Activated CD8-positive, alpha-beta T cell treated with anti-CD3 and anti-CD28 coated beads for 36 hours (primary cell): ENCODE measurements around the gene DTX3. TPM values are rescaled to one million over a fixed set of nuclear protein-coding genes. Genes with fewer than 3 reads are reported as not detected.

Experiments
- ATAC-seq: fragments of 200-7000 bp; cut with Tn5 transposase; one replicate; pipeline ENCODE4 v1.10.0; 2021; ENCODE audit warnings: mild to moderate bottlenecking, moderate library complexity
- CTCF ChIA-PET: fragments of 350-600 bp; sonication (Branson Sonifier 250); formaldehyde crosslinking; loops from one replicate; lab custom pipeline; 2021; ENCODE audit warnings: antibody characterized with exemption; lab: Charles Lee
- POLR2A ChIA-PET: fragments of 350-600 bp; sonication (Branson Sonifier 250); formaldehyde crosslinking; loops from one replicate; lab custom pipeline; 2021; ENCODE audit warnings: antibody characterized with exemption; lab: Charles Lee
- DNase-seq: peaks from one replicate; pipeline ENCODE4 v3.0.0-alpha.2; 2020
- H3K27ac Mint-ChIP-seq: one replicate; pipeline ENCODE4 v1.8.0; 2021; ENCODE audit warnings: mild to moderate bottlenecking, mixed read lengths
- H3K27me3 Mint-ChIP-seq: one replicate; pipeline ENCODE4 v1.8.0; 2021; ENCODE audit warnings: mixed read lengths
- H3K36me3 Mint-ChIP-seq: one replicate; pipeline ENCODE4 v1.8.0; 2021; ENCODE audit warnings: low read depth, mixed read lengths
- H3K4me1 Mint-ChIP-seq: one replicate; pipeline ENCODE4 v1.8.0; 2021; ENCODE audit warnings: low read depth, mixed read lengths
- H3K4me3 Mint-ChIP-seq: one replicate; pipeline ENCODE4 v1.8.0; 2021; ENCODE audit warnings: mild to moderate bottlenecking, moderate library complexity, mixed read lengths
- H3K9me3 Mint-ChIP-seq: one replicate; pipeline ENCODE4 v1.8.0; 2021; ENCODE audit warnings: mixed read lengths
- intact Hi-C: fragments of 100-400 bp; cut with micrococcal nuclease; formaldehyde crosslinking; loops from one replicate; pipeline ENCODE4 v1.10.0; 2022
- total RNA-seq, 2 experiments: library from RNA; stranded (reverse); gene quantifications; one replicate each; pipeline ENCODE4 v1.2.3, GENCODE V29; 2021
- TF ChIP-seq, protein P1 (sequence below): fragments of 200-600 bp; IDR thresholded peaks from one replicate; pipeline ENCODE4 v1.8.0; 2022; ENCODE audit warnings: antibody characterized with exemption, mild to moderate bottlenecking

Gene DTX3
- total RNA-seq, 2 experiments from 2014 or later = 13.7 to 15.1 TPM

- H3K27ac Mint-ChIP-seq = no peak overlapping the region
- no peaks in the 10 kb centered on the region for H3K9me3 Mint-ChIP-seq
- ATAC-seq (no peak), DNase-seq (no peak)
- POLR2A ChIA-PET = no interaction called here
- intact Hi-C loops = no loop called here
- no peak overlapping the region for H3K4me3 Mint-ChIP-seq
- CTCF ChIA-PET = no interaction called here
- H3K27me3 Mint-ChIP-seq = no peaks in the 10 kb centered on the region
- no peaks in the 10 kb centered on the region for H3K36me3 Mint-ChIP-seq
- H3K4me1 Mint-ChIP-seq = no peaks in the 10 kb centered on the region
- TF ChIP-seq, protein P1, sequence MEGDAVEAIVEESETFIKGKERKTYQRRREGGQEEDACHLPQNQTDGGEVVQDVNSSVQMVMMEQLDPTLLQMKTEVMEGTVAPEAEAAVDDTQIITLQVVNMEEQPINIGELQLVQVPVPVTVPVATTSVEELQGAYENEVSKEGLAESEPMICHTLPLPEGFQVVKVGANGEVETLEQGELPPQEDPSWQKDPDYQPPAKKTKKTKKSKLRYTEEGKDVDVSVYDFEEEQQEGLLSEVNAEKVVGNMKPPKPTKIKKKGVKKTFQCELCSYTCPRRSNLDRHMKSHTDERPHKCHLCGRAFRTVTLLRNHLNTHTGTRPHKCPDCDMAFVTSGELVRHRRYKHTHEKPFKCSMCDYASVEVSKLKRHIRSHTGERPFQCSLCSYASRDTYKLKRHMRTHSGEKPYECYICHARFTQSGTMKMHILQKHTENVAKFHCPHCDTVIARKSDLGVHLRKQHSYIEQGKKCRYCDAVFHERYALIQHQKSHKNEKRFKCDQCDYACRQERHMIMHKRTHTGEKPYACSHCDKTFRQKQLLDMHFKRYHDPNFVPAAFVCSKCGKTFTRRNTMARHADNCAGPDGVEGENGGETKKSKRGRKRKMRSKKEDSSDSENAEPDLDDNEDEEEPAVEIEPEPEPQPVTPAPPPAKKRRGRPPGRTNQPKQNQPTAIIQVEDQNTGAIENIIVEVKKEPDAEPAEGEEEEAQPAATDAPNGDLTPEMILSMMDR = no peak
These were observed 26.5 kb upstream of the DTX3 start for GRCh38 chr12:57577981-57578758.

- CTCF ChIA-PET = no interaction called here
- TF ChIP-seq, protein P1 = no peak
- Mint-ChIP-seq H3K4me3 (no peak overlapping the region), H3K27ac (no peak overlapping the region), H3K9me3 (no peaks in the 10 kb centered on the region), H3K4me1 (no peaks in the 10 kb centered on the region), H3K27me3 (no peaks in the 10 kb centered on the region), H3K36me3 (no peaks in the 10 kb centered on the region)
- ATAC-seq (no peak), DNase-seq (no peak)
- POLR2A ChIA-PET = no interaction called here
- intact Hi-C loops = no loop called here
These were observed 25.6 kb upstream of the DTX3 start for GRCh38 chr12:57579011-57579410.

GRCh38 chr12:57579677-57580465 is 24.8 kb upstream of the DTX3 start:
- Mint-ChIP-seq H3K4me3 (no peak overlapping the region), H3K4me1 (no peaks in the 10 kb centered on the region), H3K9me3 (no peaks in the 10 kb centered on the region), H3K27ac (no peak overlapping the region), H3K36me3 (no peaks in the 10 kb centered on the region), H3K27me3 (no peaks in the 10 kb centered on the region)
- ATAC-seq (no peak), DNase-seq (no peak)
- POLR2A ChIA-PET = interaction anchor here (1.3 kb wide), 2 partner anchors 41 to 47 kb away, joined by 3 to 4 read pairs; no protein-coding TSS in a partner anchor
- TF ChIP-seq, protein P1 = no peak
- intact Hi-C loops = loop anchor here (5.0 kb wide), 1 partner anchor 112 kb away; the partner anchor contains the start of gene OS9
- CTCF ChIA-PET = interaction anchor here (1.4 to 7.0 kb wide), 5 partner anchors 16 to 162 kb away, joined by 3 to 124 read pairs (median 8); partner anchors contain the start of genes ARHGEF25 and B4GALNT1

- intact Hi-C loops = loop anchor here (5.0 kb wide), 1 partner anchor 112 kb away; the partner anchor contains the start of gene OS9
- no peaks in the 10 kb centered on the region for H3K4me1 Mint-ChIP-seq
- ATAC-seq (no peak), DNase-seq (no peak)
- H3K36me3 Mint-ChIP-seq = no peaks in the 10 kb centered on the region
- no peaks in the 10 kb centered on the region for H3K9me3 Mint-ChIP-seq
- TF ChIP-seq, protein P1 = no peak
- no peak overlapping the region for H3K27ac Mint-ChIP-seq
- CTCF ChIA-PET = interaction anchor here (0.9 to 7.0 kb wide), 7 partner anchors 12 to 161 kb away, joined by 3 to 124 read pairs (median 8); partner anchors contain the start of genes ARHGEF25, B4GALNT1 and PIP4K2C
- no peaks in the 10 kb centered on the region for H3K27me3 Mint-ChIP-seq
- no peak overlapping the region for H3K4me3 Mint-ChIP-seq
- POLR2A ChIA-PET = interaction anchor here (1.3 kb wide), 2 partner anchors 40 to 46 kb away, joined by 3 to 4 read pairs; no protein-coding TSS in a partner anchor
These were observed 24.2 kb upstream of the DTX3 start for GRCh38 chr12:57580466-57580795.
